Measurements from ENCODE around the gene KLHL40. TPM values are rescaled to one million over a fixed set of nuclear protein-coding genes. Genes with fewer than 3 reads are reported as not detected.

The KLHL40 gene
- polyA plus RNA-seq, 1 donor (not counting 4 experiments of a cell fraction or from before 2014, with no cell fraction given): not detected

DNA sequence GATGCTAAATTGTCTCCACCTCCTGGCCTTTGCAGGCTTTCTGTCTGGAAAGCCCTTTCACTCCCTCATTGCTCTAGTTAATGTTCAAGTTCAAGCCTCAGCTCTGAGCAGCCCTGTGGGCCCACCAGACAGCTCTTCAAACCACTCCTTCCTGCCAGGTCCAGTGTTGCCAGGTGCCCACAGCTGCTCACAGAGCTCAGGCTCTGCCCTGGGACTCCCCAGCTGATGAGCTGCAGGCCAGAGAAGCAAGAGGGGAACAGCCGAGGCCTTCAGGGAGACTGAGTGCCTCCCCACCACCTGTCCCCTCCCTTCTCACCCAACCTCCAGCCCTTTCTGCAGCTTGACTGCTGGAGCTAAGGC is 33.1 kb upstream of the KLHL40 start:
- H3K9ac ChIP-seq (ENCODE audit: control insufficient read depth, extremely low read depth, insufficient read depth, low read length): peak overlapping the region; percentile 39
- H3K79me2 ChIP-seq (ENCODE audit: control insufficient read depth, insufficient read depth, low read length): peaks cover 14% of the 10 kb centered on the region
- DNase-seq (ENCODE audit: low read depth, low spot score) (no peak), FAIRE-seq (no peak)
- peak overlapping the region; percentile 79 for H3K27ac ChIP-seq (ENCODE audit: control insufficient read depth, insufficient read depth, low read length)
- dilution Hi-C loops (cut with MboI; ENCODE audit: extremely low pct_ligation_motif_present, low sequenced_read_pairs): no loop called here
- H2AFZ ChIP-seq (ENCODE audit: control insufficient read depth, low read length): no peak overlapping the region
- peak overlapping the region; percentile 83 for H3K4me2 ChIP-seq (ENCODE audit: control insufficient read depth, extremely low read depth, insufficient read depth, low read depth, low read length)
- TF ChIP-seq EZH2 (IDR thresholded peaks at IDR 0.05; ENCODE audit: low read length): no peak
- TF ChIP-seq CTCF (optimal IDR thresholded peaks at IDR 0.05 in 1 of 3, IDR thresholded peaks at IDR 0.05 in 1 of 3, conservative IDR thresholded peaks at IDR 0.05 in 1 of 3; ENCODE audit: extremely low read depth in 1 of 3, insufficient read depth in 2 of 3, low read length in 3 of 3): no peak
- no peaks in the 10 kb centered on the region for H3K9me3 ChIP-seq (ENCODE audit: control insufficient read depth, low read depth, low read length)
- peaks cover 6 to 7% of the 10 kb centered on the region in 2 experiments for H3K36me3 ChIP-seq (ENCODE audit: control insufficient read depth in 2 of 2, extremely low read depth in 1 of 2, insufficient read depth in 2 of 2, low read length in 2 of 2)
- H4K20me1 ChIP-seq (ENCODE audit: control insufficient read depth, extremely low read depth, insufficient read depth, low read length): peaks cover 6% of the 10 kb centered on the region
- H3K4me1 ChIP-seq (ENCODE audit: control insufficient read depth, extremely low read depth, insufficient read depth, low read length): peaks cover 43% of the 10 kb centered on the region
- peaks cover 7% of the 10 kb centered on the region for H3K9me1 ChIP-seq (ENCODE audit: control insufficient read depth, extremely low read depth, insufficient read depth, low read length)
- H3K27me3 ChIP-seq (ENCODE audit: control insufficient read depth, extremely low read depth, insufficient read depth, low read length): no peaks in the 10 kb centered on the region
- peak overlapping the region in 1 of 3 experiments; percentile 23 for H3K4me3 ChIP-seq (ENCODE audit: control insufficient read depth in 2 of 3, extremely low read depth in 1 of 3, insufficient read depth in 2 of 3, low read depth in 1 of 3, low read length in 3 of 3)

- DNase-seq (ENCODE audit: low read depth, low spot score) (peak; percentile 49), FAIRE-seq (peak; percentile 91)
- Histone ChIP-seq H3K36me3 (ENCODE audit: control insufficient read depth in 2 of 2, extremely low read depth in 1 of 2, insufficient read depth in 2 of 2, low read length in 2 of 2) (peaks cover 6 to 7% of the 10 kb centered on the region in 2 experiments), H3K9me3 (ENCODE audit: control insufficient read depth, low read depth, low read length) (no peaks in the 10 kb centered on the region), H3K9me1 (ENCODE audit: control insufficient read depth, extremely low read depth, insufficient read depth, low read length) (peaks cover 7% of the 10 kb centered on the region), H3K27me3 (ENCODE audit: control insufficient read depth, extremely low read depth, insufficient read depth, low read length) (no peaks in the 10 kb centered on the region), H3K4me1 (ENCODE audit: control insufficient read depth, extremely low read depth, insufficient read depth, low read length) (peaks cover 43% of the 10 kb centered on the region), H3K79me2 (ENCODE audit: control insufficient read depth, insufficient read depth, low read length) (peaks cover 14% of the 10 kb centered on the region), H3K9ac (ENCODE audit: control insufficient read depth, extremely low read depth, insufficient read depth, low read length) (peak overlapping the region; percentile 79), H4K20me1 (ENCODE audit: control insufficient read depth, extremely low read depth, insufficient read depth, low read length) (peaks cover 6% of the 10 kb centered on the region), H2AFZ (ENCODE audit: control insufficient read depth, low read length) (no peak overlapping the region), H3K4me3 (ENCODE audit: control insufficient read depth in 2 of 3, extremely low read depth in 1 of 3, insufficient read depth in 2 of 3, low read depth in 1 of 3, low read length in 3 of 3) (peak overlapping the region; percentile 60 to 80 (median 74)), H3K27ac (ENCODE audit: control insufficient read depth, insufficient read depth, low read length) (peak overlapping the region; percentile 79), H3K4me2 (ENCODE audit: control insufficient read depth, extremely low read depth, insufficient read depth, low read depth, low read length) (peak overlapping the region; percentile 83)
- TF ChIP-seq CTCF (optimal IDR thresholded peaks at IDR 0.05 in 1 of 3, IDR thresholded peaks at IDR 0.05 in 1 of 3, conservative IDR thresholded peaks at IDR 0.05 in 1 of 3; ENCODE audit: extremely low read depth in 1 of 3, insufficient read depth in 2 of 3, low read length in 3 of 3) (no peak), EZH2 (IDR thresholded peaks at IDR 0.05; ENCODE audit: low read length) (no peak)
- dilution Hi-C loops (cut with MboI; ENCODE audit: extremely low pct_ligation_motif_present, low sequenced_read_pairs): no loop called here
These were observed 32.6 kb upstream of the KLHL40 start for GRCh38 chr3:42652611-42653302.
